ENCODE data around the gene FOXE3. TPM values are rescaled to one million over a fixed set of nuclear protein-coding genes. Genes with fewer than 3 reads are reported as not detected.
"Not testable (repeated sequence)": the region's sequence is repeated elsewhere in the genome, so short reads cannot be mapped to it uniquely, and the experiment has no call there.

Gene FOXE3
- polyA plus RNA-seq, 2 of the 4 experiments (the other 2 are of a cell fraction) = 0.08 TPM; not detected in 1

DNA sequence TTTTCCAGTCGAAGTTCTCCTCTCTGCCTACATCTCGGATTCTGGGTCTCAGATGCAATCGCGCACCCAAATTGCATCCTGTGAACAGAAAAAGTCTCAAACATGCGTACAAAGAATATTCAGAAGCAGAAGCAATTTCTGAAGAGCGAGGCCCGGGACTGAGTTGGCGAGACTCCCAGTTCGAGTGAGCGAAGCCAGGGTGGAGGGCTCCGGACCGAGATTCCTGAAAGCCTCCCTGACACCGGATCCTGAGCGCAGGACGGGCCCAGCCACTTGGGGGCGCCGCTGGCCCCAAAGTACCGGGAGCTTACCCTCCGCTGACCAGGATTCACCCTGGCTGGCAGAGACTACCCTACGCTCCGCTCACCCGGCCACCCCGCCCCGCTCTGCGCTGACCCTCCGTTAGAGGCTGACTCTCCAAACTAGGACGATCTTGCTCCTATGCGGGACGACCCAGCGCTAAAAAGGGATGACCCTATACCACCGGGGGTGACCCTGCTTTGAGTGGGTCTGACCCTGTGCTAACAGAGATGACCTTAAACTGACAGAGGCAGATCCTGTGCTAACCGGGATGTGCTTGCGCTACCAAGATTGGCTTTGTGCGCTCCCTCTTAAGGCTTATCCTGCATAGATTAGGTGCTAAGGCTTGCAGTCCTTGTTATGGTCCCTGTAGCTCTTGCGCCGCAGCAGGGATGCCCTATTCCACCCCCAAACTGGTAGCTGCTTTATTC, 33.9 kb downstream of the FOXE3 start:
- WGBS (ENCODE audit: missing lambda C conversion rate) = 47% methylated on average over 12 of the region's 36 CpGs
- peak overlapping the region in 1 of 2 experiments; percentile 33; a peak in 1 of 6 replicates for H3K27ac ChIP-seq
- ChIA-PET POLR2A (no interaction called here), CTCF (interaction anchor here (0.7 to 4.1 kb wide), 19 partner anchors 11 to 276 kb away, joined by 3 to 52 read pairs (median 3); partner anchors contain the start of gene FOXD2)
- ATAC-seq (peak; percentile 77 to 95), DNase-seq (ENCODE audit: low read depth in 1 of 2, low spot score in 1 of 2) (peak; percentile 39 to 67), FAIRE-seq (no peak)
- H3K4me1 ChIP-seq = no peaks in the 10 kb centered on the region
- no peaks in the 10 kb centered on the region for H3K9me3 ChIP-seq
- peak overlapping the region; percentile 49; the same call in 2 of the 3 replicates for H3K4me2 ChIP-seq
- TF ChIP-seq, protein P1, sequence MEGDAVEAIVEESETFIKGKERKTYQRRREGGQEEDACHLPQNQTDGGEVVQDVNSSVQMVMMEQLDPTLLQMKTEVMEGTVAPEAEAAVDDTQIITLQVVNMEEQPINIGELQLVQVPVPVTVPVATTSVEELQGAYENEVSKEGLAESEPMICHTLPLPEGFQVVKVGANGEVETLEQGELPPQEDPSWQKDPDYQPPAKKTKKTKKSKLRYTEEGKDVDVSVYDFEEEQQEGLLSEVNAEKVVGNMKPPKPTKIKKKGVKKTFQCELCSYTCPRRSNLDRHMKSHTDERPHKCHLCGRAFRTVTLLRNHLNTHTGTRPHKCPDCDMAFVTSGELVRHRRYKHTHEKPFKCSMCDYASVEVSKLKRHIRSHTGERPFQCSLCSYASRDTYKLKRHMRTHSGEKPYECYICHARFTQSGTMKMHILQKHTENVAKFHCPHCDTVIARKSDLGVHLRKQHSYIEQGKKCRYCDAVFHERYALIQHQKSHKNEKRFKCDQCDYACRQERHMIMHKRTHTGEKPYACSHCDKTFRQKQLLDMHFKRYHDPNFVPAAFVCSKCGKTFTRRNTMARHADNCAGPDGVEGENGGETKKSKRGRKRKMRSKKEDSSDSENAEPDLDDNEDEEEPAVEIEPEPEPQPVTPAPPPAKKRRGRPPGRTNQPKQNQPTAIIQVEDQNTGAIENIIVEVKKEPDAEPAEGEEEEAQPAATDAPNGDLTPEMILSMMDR (IDR thresholded peaks at IDR 0.05) = peak; percentile 53
- TF ChIP-seq JUN (IDR thresholded peaks at IDR 0.05) (no peak), RAD21 (conservative IDR thresholded peaks at IDR 0.05 in 1 of 2, IDR thresholded peaks at IDR 0.05 in 1 of 2) (peak; percentile 64 to 69), SMC3 (IDR thresholded peaks at IDR 0.05) (peak; percentile 74)
- H3K4me3 ChIP-seq = no peak overlapping the region

DNA sequence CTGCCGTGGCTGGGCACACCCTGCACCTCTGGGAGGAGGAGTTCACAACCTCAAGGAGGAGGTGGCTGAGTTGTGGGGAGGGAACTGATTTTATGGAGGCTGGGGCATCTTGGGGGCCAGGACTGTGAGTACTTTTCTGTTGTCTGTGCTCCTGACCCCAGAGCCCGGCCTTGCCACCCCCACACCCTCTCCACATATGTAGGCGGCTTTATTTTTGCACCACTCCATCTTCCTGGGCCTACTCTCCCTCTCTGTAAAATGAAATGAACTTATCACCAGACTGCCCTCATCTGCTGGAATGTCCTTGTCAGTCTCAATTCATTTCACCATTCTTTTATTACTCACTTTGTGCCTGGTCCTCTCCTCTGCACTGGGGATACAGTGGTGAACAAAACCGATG, 34.5 kb downstream of the FOXE3 start:
- POLR2A ChIA-PET = no interaction called here
- FAIRE-seq = no peak
- CTCF ChIA-PET = interaction anchor here (0.9 to 4.1 kb wide), 11 partner anchors 10 to 275 kb away, joined by 3 to 52 read pairs (median 3); partner anchors contain the start of gene FOXD2
- no peak for DNase-seq (ENCODE audit: low read depth in 1 of 2, low spot score in 1 of 2)
- H3K9me3 ChIP-seq = no peaks in the 10 kb centered on the region
- no peak for ATAC-seq
- no peaks in the 10 kb centered on the region for H3K4me1 ChIP-seq
- peak overlapping the region in 1 of 2 experiments; percentile 33; a peak in 1 of 6 replicates for H3K27ac ChIP-seq
- no peak overlapping the region for H3K4me2 ChIP-seq
- no peak overlapping the region for H3K4me3 ChIP-seq
- 62% methylated on average over 3 of the region's 4 CpGs for WGBS (ENCODE audit: missing lambda C conversion rate)
- TF ChIP-seq JUN (IDR thresholded peaks at IDR 0.05) = no peak
- TF ChIP-seq HDAC2 (IDR thresholded peaks at IDR 0.05) = no peak
- no peak for TF ChIP-seq HEYL (CRISPR knock-in tag; IDR thresholded peaks at IDR 0.05)
- TF ChIP-seq, protein P2, sequence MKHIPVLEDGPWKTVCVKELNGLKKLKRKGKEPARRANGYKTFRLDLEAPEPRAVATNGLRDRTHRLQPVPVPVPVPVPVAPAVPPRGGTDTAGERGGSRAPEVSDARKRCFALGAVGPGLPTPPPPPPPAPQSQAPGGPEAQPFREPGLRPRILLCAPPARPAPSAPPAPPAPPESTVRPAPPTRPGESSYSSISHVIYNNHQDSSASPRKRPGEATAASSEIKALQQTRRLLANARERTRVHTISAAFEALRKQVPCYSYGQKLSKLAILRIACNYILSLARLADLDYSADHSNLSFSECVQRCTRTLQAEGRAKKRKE (CRISPR knock-in tag; IDR thresholded peaks at IDR 0.05; ENCODE audit: low read depth) = no peak
- TF ChIP-seq, protein P3, sequence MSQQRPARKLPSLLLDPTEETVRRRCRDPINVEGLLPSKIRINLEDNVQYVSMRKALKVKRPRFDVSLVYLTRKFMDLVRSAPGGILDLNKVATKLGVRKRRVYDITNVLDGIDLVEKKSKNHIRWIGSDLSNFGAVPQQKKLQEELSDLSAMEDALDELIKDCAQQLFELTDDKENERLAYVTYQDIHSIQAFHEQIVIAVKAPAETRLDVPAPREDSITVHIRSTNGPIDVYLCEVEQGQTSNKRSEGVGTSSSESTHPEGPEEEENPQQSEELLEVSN (IDR thresholded peaks at IDR 0.05; ENCODE audit: borderline replicate concordance, low read depth) = no peak
- TF ChIP-seq FOXS1 (CRISPR knock-in tag; IDR thresholded peaks at IDR 0.05) = no peak
- no peak for TF ChIP-seq TP53 (CRISPR knock-in tag; IDR thresholded peaks at IDR 0.05)
- no peak for TF ChIP-seq EP300 (IDR thresholded peaks at IDR 0.05)
- no peak for TF ChIP-seq ZC3H11A (IDR thresholded peaks at IDR 0.05)
- no peak for TF ChIP-seq TFCP2L1 (CRISPR knock-in tag; IDR thresholded peaks at IDR 0.05)

DNA sequence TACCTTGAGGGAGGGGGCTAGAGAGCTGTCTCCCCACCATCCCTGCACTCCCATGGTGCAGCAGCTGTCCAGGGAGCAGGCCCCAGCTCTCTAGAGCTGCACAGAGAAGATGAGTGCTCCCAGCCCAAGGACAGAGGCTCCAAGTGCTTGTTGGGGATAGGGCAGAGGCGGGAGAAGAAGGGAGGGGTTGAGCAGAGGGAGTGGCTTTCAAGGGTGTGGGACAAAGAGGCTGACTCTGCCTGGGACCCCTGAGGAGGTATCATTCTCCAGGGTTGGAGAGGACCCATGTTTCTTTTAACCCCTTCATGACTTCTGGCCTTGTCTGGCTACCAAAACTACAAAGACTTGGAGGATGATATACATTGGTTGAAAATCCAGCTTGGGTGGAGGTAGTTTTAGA, 36.3 kb downstream of the FOXE3 start:
- POLR2A ChIA-PET = interaction anchor here (0.5 kb wide), 1 partner anchor 1785 kb away, joined by 3 read pairs; no protein-coding TSS in a partner anchor
- Histone ChIP-seq H3K4me2 (no peak overlapping the region), H3K4me3 (no peak overlapping the region), H3K27ac (no peak overlapping the region), H3K9me3 (no peaks in the 10 kb centered on the region), H3K4me1 (no peaks in the 10 kb centered on the region)
- no peak for DNase-seq (ENCODE audit: low read depth in 1 of 2, low spot score in 1 of 2)
- 67% methylated on average over 1 of the region's 1 CpG for WGBS (ENCODE audit: missing lambda C conversion rate)
- no peak for ATAC-seq
- TF ChIP-seq SREBF2 (IDR thresholded peaks at IDR 0.05) = no peak
- TF ChIP-seq MAFK (IDR thresholded peaks at IDR 0.05; ENCODE audit: partially characterized antibody) = no peak
- TF ChIP-seq, protein P1 (IDR thresholded peaks at IDR 0.05) = no peak
- TF ChIP-seq EP300 (IDR thresholded peaks at IDR 0.05) = no peak
- TF ChIP-seq KDM5A (IDR thresholded peaks at IDR 0.05) = no peak
- TF ChIP-seq HDAC2 (IDR thresholded peaks at IDR 0.05) = no peak
- no peak for TF ChIP-seq ZFP36 (IDR thresholded peaks at IDR 0.05; ENCODE audit: borderline replicate concordance, partially characterized antibody)
- TF ChIP-seq, protein P4, sequence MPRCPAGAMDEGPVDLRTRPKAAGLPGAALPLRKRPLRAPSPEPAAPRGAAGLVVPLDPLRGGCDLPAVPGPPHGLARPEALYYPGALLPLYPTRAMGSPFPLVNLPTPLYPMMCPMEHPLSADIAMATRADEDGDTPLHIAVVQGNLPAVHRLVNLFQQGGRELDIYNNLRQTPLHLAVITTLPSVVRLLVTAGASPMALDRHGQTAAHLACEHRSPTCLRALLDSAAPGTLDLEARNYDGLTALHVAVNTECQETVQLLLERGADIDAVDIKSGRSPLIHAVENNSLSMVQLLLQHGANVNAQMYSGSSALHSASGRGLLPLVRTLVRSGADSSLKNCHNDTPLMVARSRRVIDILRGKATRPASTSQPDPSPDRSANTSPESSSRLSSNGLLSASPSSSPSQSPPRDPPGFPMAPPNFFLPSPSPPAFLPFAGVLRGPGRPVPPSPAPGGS (IDR thresholded peaks at IDR 0.05) = no peak
- no peak for TF ChIP-seq RAD21 (conservative IDR thresholded peaks at IDR 0.05 in 1 of 2, IDR thresholded peaks at IDR 0.05 in 1 of 2)
- TF ChIP-seq, protein P2 (CRISPR knock-in tag; IDR thresholded peaks at IDR 0.05; ENCODE audit: low read depth) = no peak
- no peak for TF ChIP-seq CHD4 (IDR thresholded peaks at IDR 0.05; ENCODE audit: borderline replicate concordance)
- no peak for TF ChIP-seq HOXB5 (CRISPR knock-in tag; IDR thresholded peaks at IDR 0.05)
- CTCF ChIA-PET = interaction anchor here (1.3 to 2.2 kb wide), 3 partner anchors 15 to 274 kb away, joined by 5 to 11 read pairs (median 7); partner anchors contain the start of gene FOXD2
- FAIRE-seq = no peak

DNA sequence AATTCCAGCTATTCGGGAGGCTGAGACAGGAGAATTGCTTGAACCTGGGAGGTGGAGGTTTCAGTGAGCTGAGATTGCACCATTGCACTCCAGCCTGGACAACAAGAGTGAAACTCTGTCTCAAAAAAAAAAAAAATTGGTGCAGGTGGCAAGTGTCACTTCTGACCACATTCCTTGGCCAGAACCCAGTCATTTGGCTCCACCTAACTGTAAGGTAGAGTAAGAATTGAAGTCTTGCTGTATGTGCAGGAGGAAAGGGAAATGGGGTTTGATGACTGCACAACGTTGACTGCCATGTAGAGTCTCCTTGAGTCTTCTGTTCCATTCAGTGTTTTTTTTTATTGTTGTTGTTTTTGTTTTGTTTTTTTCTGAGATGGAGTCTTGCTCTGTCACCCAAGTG, 37.8 kb downstream of the FOXE3 start:
- CTCF ChIA-PET = interaction anchor here (1.1 to 2.2 kb wide), 6 partner anchors 8 to 272 kb away, joined by 3 to 11 read pairs (median 3); no protein-coding TSS in a partner anchor
- POLR2A ChIA-PET = not testable (repeated sequence)

More for the DNA sequence above, 37.8 kb downstream of the FOXE3 start:
- FAIRE-seq; H3K4me3 ChIP-seq; H3K4me1 ChIP-seq; ATAC-seq; H3K9me3 ChIP-seq; H3K4me2 ChIP-seq; DNase-seq (ENCODE audit: low read depth in 1 of 2, low spot score in 1 of 2); H3K27ac ChIP-seq: not testable (repeated sequence)
- WGBS (ENCODE audit: missing lambda C conversion rate) = 90% methylated on average over 2 of the region's 2 CpGs

All from A549 (cell line).